HG03457 (cell line): ENCODE data around the gene LYPD6B.

Experiments
- ATAC-seq: cut with Tn5 transposase; IDR thresholded peaks from one replicate; pipeline ENCODE4 v1.9.1; 2021; ENCODE audit warnings: moderate number of reproducible peaks; ENCODE audit not compliant: unreplicated experiment

The LYPD6B gene

GRCh38 chr2:149261692-149262091 lies 223.2 kb downstream of the LYPD6B start:
- no peak for ATAC-seq
